Measurements from ENCODE around the gene TFEC. TPM values are rescaled to one million over a fixed set of nuclear protein-coding genes. Genes with fewer than 3 reads are reported as not detected.

Gene TFEC
- polyA plus RNA-seq, 2 of the 4 experiments (the other 2 are of a cell fraction) = 0.05 to 0.13 TPM

GRCh38 chr7:115987486-115987885, 43.1 kb downstream of the TFEC start:
- Histone ChIP-seq H3K4me1 (no peaks in the 10 kb centered on the region), H3K4me3 (no peak overlapping the region), H3K4me2 (no peak overlapping the region), H3K9me3 (no peaks in the 10 kb centered on the region), H3K27ac (no peak overlapping the region)
- ATAC-seq = no peak
- POLR2A ChIA-PET = no interaction called here
- no peak for FAIRE-seq
- CTCF ChIA-PET = no interaction called here
- DNase-seq (ENCODE audit: low read depth in 1 of 2, low spot score in 1 of 2) = no peak
- no peak for TF ChIP-seq EHF (CRISPR knock-in tag; IDR thresholded peaks at IDR 0.05)
- no peak for TF ChIP-seq HOXB5 (CRISPR knock-in tag; IDR thresholded peaks at IDR 0.05)
- no peak for TF ChIP-seq JUN (IDR thresholded peaks at IDR 0.05)
- TF ChIP-seq TFCP2L1 (CRISPR knock-in tag; IDR thresholded peaks at IDR 0.05) = no peak
- TF ChIP-seq HOXB13 (CRISPR knock-in tag; IDR thresholded peaks at IDR 0.05; ENCODE audit: low read depth) = no peak
- no peak for TF ChIP-seq NFE2L2 (conservative IDR thresholded peaks at IDR 0.05; ENCODE audit: low read length)
- TF ChIP-seq GATA3 (IDR thresholded peaks at IDR 0.05; ENCODE audit: borderline replicate concordance) = no peak
- TF ChIP-seq ZC3H11A (IDR thresholded peaks at IDR 0.05) = no peak

- Histone ChIP-seq H3K4me3 (no peak overlapping the region), H3K4me1 (no peaks in the 10 kb centered on the region), H3K9me3 (no peaks in the 10 kb centered on the region), H3K4me2 (no peak overlapping the region), H3K27ac (no peak overlapping the region)
- TF ChIP-seq CBX2 (IDR thresholded peaks at IDR 0.05; ENCODE audit: borderline replicate concordance, low read depth) (no peak), HDAC2 (IDR thresholded peaks at IDR 0.05) (no peak), HOXB13 (CRISPR knock-in tag; IDR thresholded peaks at IDR 0.05; ENCODE audit: low read depth) (no peak), MAFK (IDR thresholded peaks at IDR 0.05; ENCODE audit: partially characterized antibody) (no peak), MYC (IDR thresholded peaks at IDR 0.05; ENCODE audit: borderline replicate concordance, low read length) (no peak), HEYL (CRISPR knock-in tag; IDR thresholded peaks at IDR 0.05) (no peak), MAZ (IDR thresholded peaks at IDR 0.05; ENCODE audit: borderline replicate concordance, low read depth, low read length) (no peak), KDM5A (IDR thresholded peaks at IDR 0.05) (no peak), HOXB5 (CRISPR knock-in tag; IDR thresholded peaks at IDR 0.05) (no peak), NFE2L2 (conservative IDR thresholded peaks at IDR 0.05; ENCODE audit: low read length) (no peak), RFX5 (IDR thresholded peaks at IDR 0.05) (no peak), TP53 (CRISPR knock-in tag; IDR thresholded peaks at IDR 0.05) (no peak)
- FAIRE-seq = no peak
- ChIA-PET CTCF (interaction anchor here (0.6 kb wide), 1 partner anchor 609 kb away, joined by 3 read pairs; no protein-coding TSS in a partner anchor), POLR2A (no interaction called here)
- no peak for ATAC-seq
- DNase-seq (ENCODE audit: low read depth in 1 of 2, low spot score in 1 of 2) = no peak
These were observed 46.5 kb downstream of the TFEC start for GRCh38 chr7:115984105-115984504.

- no peak overlapping the region for H3K4me3 ChIP-seq
- DNase-seq (ENCODE audit: low read depth in 1 of 2, low spot score in 1 of 2) (no peak), ATAC-seq (no peak), FAIRE-seq (no peak)
- ChIA-PET POLR2A (no interaction called here), CTCF (no interaction called here)
- no peaks in the 10 kb centered on the region for H3K4me1 ChIP-seq
- H3K9me3 ChIP-seq = no peaks in the 10 kb centered on the region
- no peak for TF ChIP-seq RNF2 (IDR thresholded peaks at IDR 0.05; ENCODE audit: borderline replicate concordance, low read depth)
- no peak for TF ChIP-seq CHD4 (IDR thresholded peaks at IDR 0.05; ENCODE audit: borderline replicate concordance)
- no peak for TF ChIP-seq HEYL (CRISPR knock-in tag; IDR thresholded peaks at IDR 0.05)
- no peak for TF ChIP-seq ESRRA (IDR thresholded peaks at IDR 0.05; ENCODE audit: borderline replicate concordance, low read length)
- TF ChIP-seq HDAC2 (IDR thresholded peaks at IDR 0.05) = no peak
- TF ChIP-seq USF2 (IDR thresholded peaks at IDR 0.05) = no peak
- TF ChIP-seq BCL3 (IDR thresholded peaks at IDR 0.05) = no peak
- no peak for TF ChIP-seq FOSB (CRISPR knock-in tag; IDR thresholded peaks at IDR 0.05)
- no peak for TF ChIP-seq BHLHE40 (IDR thresholded peaks at IDR 0.05; ENCODE audit: low read depth, low read length)
- TF ChIP-seq SREBF2 (IDR thresholded peaks at IDR 0.05) = no peak
- TF ChIP-seq TFCP2L1 (CRISPR knock-in tag; IDR thresholded peaks at IDR 0.05) = no peak
- TF ChIP-seq TP53 (CRISPR knock-in tag; IDR thresholded peaks at IDR 0.05) = no peak
- no peak for TF ChIP-seq MYC (IDR thresholded peaks at IDR 0.05; ENCODE audit: borderline replicate concordance, low read length)
- TF ChIP-seq EP300 (IDR thresholded peaks at IDR 0.05) = no peak
- TF ChIP-seq JUNB (IDR thresholded peaks at IDR 0.05) = no peak
- no peak for TF ChIP-seq FOXS1 (CRISPR knock-in tag; IDR thresholded peaks at IDR 0.05)
- no peak for TF ChIP-seq POLR2A (IDR thresholded peaks at IDR 0.05; ENCODE audit: low read length)
- TF ChIP-seq REST (IDR thresholded peaks at IDR 0.05) = no peak
- no peak for TF ChIP-seq E2F6 (IDR thresholded peaks at IDR 0.05; ENCODE audit: borderline replicate concordance, low read depth)
- no peak for TF ChIP-seq HES2 (IDR thresholded peaks at IDR 0.05)
- H3K4me2 ChIP-seq = no peak overlapping the region
- no peak overlapping the region for H3K27ac ChIP-seq
These were observed 50.4 kb downstream of the TFEC start for GRCh38 chr7:115980159-115980558.

All from A549 (cell line).